Measurements from ENCODE around the gene SDHB.

SDHB gene

GRCh38 chr1:16991571-16991970 is 62.3 kb downstream of the SDHB start:
- Histone ChIP-seq H3K36me3 (replicated peaks) (peaks cover 7% of the 10 kb centered on the region), H3K4me1 (no peaks in the 10 kb centered on the region)

GRCh38 chr1:16989676-16990391 is 64.0 kb downstream of the SDHB start:
- in situ Hi-C loops (cut with MboI; ENCODE audit: low sequenced_read_pairs): no loop called here
- H3K4me1 ChIP-seq: no peaks in the 10 kb centered on the region
- peaks cover 2% of the 10 kb centered on the region; the same call in 1 of the 2 replicates for H3K36me3 ChIP-seq (replicated peaks)
- H3K9me3 ChIP-seq: no peaks in the 10 kb centered on the region
- H3K27me3 ChIP-seq (ENCODE audit: low read depth): no peaks in the 10 kb centered on the region
- no peak for DNase-seq (ENCODE audit: low spot score in 2 of 2)
- no peak overlapping the region for H3K4me3 ChIP-seq

More at GRCh38 chr1:16991571-16991970, 62.3 kb downstream of the SDHB start:
- in situ Hi-C loops (cut with MboI; ENCODE audit: low sequenced_read_pairs): no loop called here
- Histone ChIP-seq H3K9me3 (no peaks in the 10 kb centered on the region), H3K4me3 (no peak overlapping the region), H3K27me3 (ENCODE audit: low read depth) (no peaks in the 10 kb centered on the region)
- DNase-seq (ENCODE audit: low spot score in 2 of 2): no peak

GRCh38 chr1:16988210-16988609 is 65.6 kb downstream of the SDHB start:
- Histone ChIP-seq H3K36me3 (replicated peaks) (peaks cover 2% of the 10 kb centered on the region; the same call in 1 of the 2 replicates), H3K9me3 (no peaks in the 10 kb centered on the region), H3K4me1 (no peaks in the 10 kb centered on the region), H3K27me3 (ENCODE audit: low read depth) (no peaks in the 10 kb centered on the region), H3K4me3 (no peak overlapping the region)
- DNase-seq (ENCODE audit: low spot score in 2 of 2): no peak
- in situ Hi-C loops (cut with MboI; ENCODE audit: low sequenced_read_pairs): no loop called here

DNA sequence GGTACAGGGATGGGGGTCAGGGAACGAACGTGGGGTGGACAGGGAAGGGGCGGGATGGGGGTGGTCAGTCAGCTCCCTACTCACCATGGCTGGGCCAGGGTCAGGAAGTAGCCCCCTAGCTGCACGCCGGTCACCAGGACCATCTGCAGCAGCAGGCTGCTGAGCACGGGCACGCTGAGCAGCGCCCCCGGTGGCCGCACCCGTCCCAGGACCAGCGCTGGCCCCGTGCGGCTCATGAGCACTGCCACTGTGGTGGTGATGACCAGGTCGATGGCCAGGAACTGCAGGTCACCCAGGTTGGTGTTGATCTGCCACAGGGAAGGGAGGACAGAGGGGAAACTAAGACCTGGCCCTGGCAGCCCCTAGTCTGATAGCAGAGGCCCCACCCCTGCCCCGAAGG is 66.9 kb downstream of the SDHB start:
- no peaks in the 10 kb centered on the region for H3K4me1 ChIP-seq
- no peaks in the 10 kb centered on the region for H3K27me3 ChIP-seq (ENCODE audit: low read depth)
- no peak overlapping the region for H3K4me3 ChIP-seq
- peaks cover 2% of the 10 kb centered on the region; the same call in 1 of the 2 replicates for H3K36me3 ChIP-seq (replicated peaks)
- DNase-seq (ENCODE audit: low spot score in 2 of 2): peak in 1 of 2 experiments; percentile 53
- no peaks in the 10 kb centered on the region for H3K9me3 ChIP-seq
- in situ Hi-C loops (cut with MboI; ENCODE audit: low sequenced_read_pairs): no loop called here

DNA sequence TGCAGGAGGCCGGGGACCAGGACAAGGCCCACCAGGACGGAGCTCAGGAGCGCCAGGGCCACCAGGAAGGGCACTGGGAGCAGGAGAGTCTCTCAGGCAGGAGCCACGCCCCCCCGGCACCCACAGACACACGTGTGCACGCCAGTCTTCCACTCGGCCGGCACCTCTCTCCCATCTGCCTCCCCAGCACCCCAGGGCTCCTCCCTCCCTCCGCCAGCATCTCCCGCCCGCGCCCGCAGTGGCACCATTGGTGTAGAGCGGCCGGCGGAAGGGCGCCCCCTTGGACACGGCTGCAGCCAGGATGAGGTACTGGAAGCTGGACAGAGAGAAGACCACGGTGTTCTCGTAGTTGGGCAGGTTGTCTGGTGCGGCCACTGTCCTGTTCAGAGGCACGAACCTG is 67.3 kb downstream of the SDHB start:
- no peak for DNase-seq (ENCODE audit: low spot score in 2 of 2)
- Histone ChIP-seq H3K4me1 (no peaks in the 10 kb centered on the region), H3K36me3 (replicated peaks) (peaks cover 2% of the 10 kb centered on the region; the same call in 1 of the 2 replicates), H3K4me3 (no peak overlapping the region), H3K27me3 (ENCODE audit: low read depth) (no peaks in the 10 kb centered on the region), H3K9me3 (no peaks in the 10 kb centered on the region)
- in situ Hi-C loops (cut with MboI; ENCODE audit: low sequenced_read_pairs): no loop called here

GRCh38 chr1:16986113-16986512 is 67.7 kb downstream of the SDHB start:
- no peak for DNase-seq (ENCODE audit: low spot score in 2 of 2)
- Histone ChIP-seq H3K4me1 (no peaks in the 10 kb centered on the region), H3K36me3 (replicated peaks) (peaks cover 2% of the 10 kb centered on the region; the same call in 1 of the 2 replicates), H3K27me3 (ENCODE audit: low read depth) (no peaks in the 10 kb centered on the region), H3K9me3 (no peaks in the 10 kb centered on the region), H3K4me3 (no peak overlapping the region)
- in situ Hi-C loops (cut with MboI; ENCODE audit: low sequenced_read_pairs): no loop called here

DNA sequence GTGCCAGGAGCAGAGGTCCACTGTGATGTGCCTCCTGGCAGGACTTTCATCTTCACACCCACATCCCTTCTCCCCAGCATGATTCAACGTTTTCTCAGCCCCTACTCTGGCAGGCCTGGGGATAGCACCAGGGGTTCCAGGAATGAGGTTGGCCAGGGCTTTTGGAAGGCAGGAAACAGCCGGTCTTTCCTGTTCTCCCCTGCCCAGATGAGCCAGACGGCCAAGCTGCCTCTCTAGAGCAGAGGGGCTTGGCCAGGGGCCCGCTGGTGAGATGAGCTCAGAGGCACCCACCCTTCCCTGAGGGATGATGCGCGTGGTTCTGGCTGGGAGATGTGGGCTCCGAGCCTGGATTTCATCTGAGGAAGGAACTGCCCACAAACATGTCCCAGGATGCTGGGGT is 69.1 kb downstream of the SDHB start:
- no peak overlapping the region for H3K4me3 ChIP-seq
- in situ Hi-C loops (cut with MboI; ENCODE audit: low sequenced_read_pairs): no loop called here
- no peaks in the 10 kb centered on the region for H3K4me1 ChIP-seq
- H3K9me3 ChIP-seq: no peaks in the 10 kb centered on the region
- DNase-seq (ENCODE audit: low spot score in 2 of 2): no peak
- H3K27me3 ChIP-seq (ENCODE audit: low read depth): no peaks in the 10 kb centered on the region
- H3K36me3 ChIP-seq (replicated peaks): peaks cover 2% of the 10 kb centered on the region; the same call in 1 of the 2 replicates

DNA sequence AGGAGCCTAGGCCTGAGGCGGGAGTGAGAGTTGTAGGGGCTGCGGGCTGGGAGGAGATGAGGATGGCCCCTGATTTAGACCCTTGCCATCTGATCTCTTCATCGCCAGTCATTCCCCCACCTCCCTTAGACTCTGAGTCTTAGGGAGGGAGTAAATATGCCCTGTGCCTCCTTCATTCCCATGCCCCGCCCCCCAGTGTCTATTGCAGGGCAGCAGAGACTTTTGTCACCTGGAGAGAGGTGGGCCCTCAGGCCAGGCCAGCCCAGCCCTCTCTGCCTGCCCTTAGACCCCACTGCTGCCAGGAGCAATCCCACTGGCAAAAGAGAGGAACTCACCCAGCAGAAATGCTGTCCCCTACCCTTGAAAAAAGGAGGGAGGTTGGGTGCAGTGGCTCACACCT is 70.2 kb downstream of the SDHB start:
- H3K4me3 ChIP-seq: no peak overlapping the region
- no peak for DNase-seq (ENCODE audit: low spot score in 2 of 2)
- in situ Hi-C loops (cut with MboI; ENCODE audit: low sequenced_read_pairs): no loop called here

DNA sequence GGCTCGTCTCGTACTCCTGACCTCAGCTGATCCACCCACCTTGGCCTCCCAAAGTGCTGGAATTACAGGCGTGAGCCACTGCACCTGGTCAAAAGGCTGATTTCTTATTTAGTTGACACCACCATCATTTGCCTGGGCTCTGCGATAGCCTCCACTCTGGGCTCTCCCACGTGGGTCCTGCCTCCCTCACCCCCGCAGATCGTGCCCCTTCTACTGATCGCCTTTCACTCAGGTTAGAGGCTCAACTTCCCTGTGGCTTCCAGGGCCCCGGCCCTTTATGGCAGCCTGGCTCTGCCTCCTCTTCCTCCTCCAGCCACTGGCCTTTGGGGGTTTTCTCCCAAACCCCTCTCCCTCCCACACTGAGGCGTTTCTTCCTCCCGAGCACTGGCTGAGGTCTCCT is 70.9 kb downstream of the SDHB start:
- no peak for DNase-seq (ENCODE audit: low spot score in 2 of 2)
- in situ Hi-C loops (cut with MboI; ENCODE audit: low sequenced_read_pairs): no loop called here
- no peaks in the 10 kb centered on the region for H3K36me3 ChIP-seq (replicated peaks)
- H3K27me3 ChIP-seq (ENCODE audit: low read depth): no peaks in the 10 kb centered on the region
- no peak overlapping the region for H3K4me3 ChIP-seq
- H3K4me1 ChIP-seq: no peaks in the 10 kb centered on the region
- no peaks in the 10 kb centered on the region for H3K9me3 ChIP-seq

More for the DNA sequence above, 70.2 kb downstream of the SDHB start:
- H3K9me3 ChIP-seq: no peaks in the 10 kb centered on the region
- no peaks in the 10 kb centered on the region for H3K36me3 ChIP-seq (replicated peaks)
- no peaks in the 10 kb centered on the region for H3K4me1 ChIP-seq
- no peaks in the 10 kb centered on the region for H3K27me3 ChIP-seq (ENCODE audit: low read depth)

- Histone ChIP-seq H3K27me3 (ENCODE audit: low read depth) (no peaks in the 10 kb centered on the region), H3K9me3 (no peaks in the 10 kb centered on the region), H3K36me3 (replicated peaks) (no peaks in the 10 kb centered on the region), H3K4me1 (no peaks in the 10 kb centered on the region), H3K4me3 (no peak overlapping the region)
- in situ Hi-C loops (cut with MboI; ENCODE audit: low sequenced_read_pairs): no loop called here
- DNase-seq (ENCODE audit: low spot score in 2 of 2): no peak
These were observed 72.5 kb downstream of the SDHB start for GRCh38 chr1:16981269-16981849.

- DNase-seq (ENCODE audit: low spot score in 2 of 2): no peak
- H3K36me3 ChIP-seq (replicated peaks): no peaks in the 10 kb centered on the region
- peak within 1 kb of the TSS; percentile 17 for H3K4me3 ChIP-seq
- H3K4me1 ChIP-seq: no peaks in the 10 kb centered on the region
- H3K9me3 ChIP-seq: no peaks in the 10 kb centered on the region
- in situ Hi-C loops (cut with MboI; ENCODE audit: low sequenced_read_pairs): no loop called here
- H3K27me3 ChIP-seq (ENCODE audit: low read depth): no peaks in the 10 kb centered on the region
These were observed 73.2 kb downstream of the SDHB start, which contains the start of gene MFAP2 for GRCh38 chr1:16980473-16981268. TSS of gene MFAP2 (minus strand) at chr1:16980620. CDS start at chr1:16978273, 2,347 bp downstream.

DNA sequence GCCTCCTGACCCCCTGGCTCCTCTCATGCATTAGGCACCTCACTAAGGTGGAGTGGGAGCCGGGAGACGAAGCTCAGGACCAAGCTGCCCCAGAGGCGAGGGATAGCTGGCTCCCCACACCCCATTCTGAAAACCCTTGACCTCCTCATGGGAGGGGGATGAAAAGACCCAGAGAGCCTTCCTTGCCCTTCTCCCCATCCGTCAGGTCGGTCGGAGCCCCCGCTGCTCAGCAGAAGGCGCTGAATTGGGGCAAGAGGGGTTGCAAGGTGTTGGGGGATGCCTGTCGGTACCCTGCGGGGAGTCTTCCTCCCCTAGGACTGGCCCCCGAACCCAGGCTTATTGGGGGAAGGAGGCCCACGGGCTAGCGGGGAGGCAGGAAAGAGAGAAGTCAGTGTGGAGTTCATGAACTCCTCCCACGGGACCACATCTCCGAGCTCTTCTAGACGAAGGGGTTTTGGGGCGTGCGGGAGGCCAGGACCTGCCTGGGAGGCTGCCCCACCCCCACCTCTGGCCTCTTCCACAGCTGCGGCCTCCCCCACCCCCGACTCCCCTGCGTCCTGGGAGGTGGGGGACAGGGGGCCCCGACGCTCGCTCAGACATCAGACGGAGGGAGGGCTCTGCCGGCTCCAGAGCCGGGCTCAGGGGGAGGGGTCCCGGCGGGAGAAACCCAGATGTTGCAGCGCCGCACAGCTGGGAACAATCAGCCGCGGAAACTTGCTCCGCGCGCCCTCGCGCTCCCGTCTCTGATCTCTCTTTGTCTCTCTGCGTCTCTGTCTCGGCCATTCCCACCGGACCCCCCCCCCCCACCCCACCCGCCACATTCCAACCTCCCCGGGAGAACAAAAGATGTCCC is 74.1 kb downstream of the SDHB start:
- Histone ChIP-seq H3K4me3 (peak overlapping the region; percentile 17), H3K9me3 (no peaks in the 10 kb centered on the region), H3K27me3 (ENCODE audit: low read depth) (no peaks in the 10 kb centered on the region), H3K4me1 (no peaks in the 10 kb centered on the region), H3K36me3 (replicated peaks) (no peaks in the 10 kb centered on the region)
- in situ Hi-C loops (cut with MboI; ENCODE audit: low sequenced_read_pairs): no loop called here
- DNase-seq (ENCODE audit: low spot score in 2 of 2): no peak

All from HAP-1 (cell line).